Stimulated activated CD8-positive, alpha-beta memory T cell treated with anti-CD3 and anti-CD28 coated beads, Interleukin-12 subunit alpha, Interleukin-12 subunit beta, amount 100 ng/mL, for 24 hours (primary cell): ENCODE results near the gene MAN2C1.
"Not testable (repeated sequence)": the region's sequence is repeated elsewhere in the genome, so short reads cannot be mapped to it uniquely, and the experiment has no call there.

Source experiments
- DNase-seq: peaks from one replicate; pipeline ENCODE4 v3.0.0-alpha.2; 2020; ENCODE audit errors: extremely low read depth

Gene MAN2C1

DNA sequence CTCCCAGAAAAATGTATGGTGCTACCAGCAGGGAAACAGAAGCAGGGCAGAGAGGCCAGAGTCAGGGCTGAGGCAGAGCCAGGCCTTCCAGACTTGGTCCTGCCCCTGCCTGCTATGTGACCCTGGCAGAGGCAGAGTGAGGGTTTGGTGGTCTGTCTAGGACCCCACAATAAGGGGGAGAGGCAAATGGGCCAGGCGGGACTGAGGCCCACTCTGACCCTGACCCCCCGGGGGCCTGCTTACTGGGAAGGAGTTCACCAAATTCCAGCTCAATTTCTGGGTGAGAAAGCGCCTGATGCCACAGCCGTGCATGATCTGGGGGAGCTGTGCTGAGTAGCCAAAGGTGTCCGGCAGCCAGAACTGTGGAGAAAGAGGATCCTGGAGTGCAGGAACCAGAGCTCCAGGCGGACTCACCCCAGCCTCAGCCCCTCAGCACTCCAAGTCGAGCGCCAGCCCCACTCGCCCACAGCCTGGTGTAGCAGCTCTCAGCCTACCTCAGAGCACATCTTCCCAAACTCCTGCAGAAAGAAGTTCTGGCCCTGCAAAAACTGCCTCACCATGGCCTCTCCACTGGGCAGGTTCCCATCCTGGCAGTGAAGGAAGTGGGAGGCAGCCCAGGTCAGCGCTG lies 6.9 kb downstream of the MAN2C1 start:
- no peak for DNase-seq

- DNase-seq, result no peak
These were observed 7.6 kb downstream of the MAN2C1 start for GRCh38 chr15:75360856-75361255.

DNA sequence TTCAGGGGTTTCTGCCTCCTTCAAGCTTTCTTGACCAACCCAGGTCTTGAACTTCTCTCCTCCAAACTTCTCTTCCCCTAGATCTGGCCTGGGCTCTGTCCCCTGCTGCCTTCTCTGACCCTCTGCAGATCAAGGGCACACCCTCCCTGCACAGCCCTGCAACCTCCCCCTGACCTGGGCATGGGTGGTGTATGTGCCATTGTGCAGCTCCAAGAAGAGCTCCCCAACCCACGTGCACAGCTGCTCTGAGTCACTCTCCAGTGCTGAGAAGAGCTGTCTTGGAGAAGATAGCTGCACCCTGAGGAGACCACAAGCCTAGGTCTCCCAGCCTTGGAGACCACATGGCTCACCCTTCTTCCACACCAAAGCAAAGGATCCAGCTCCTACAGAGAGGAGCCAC lies 8.0 kb downstream of the MAN2C1 start:
- no peak for DNase-seq

- DNase-seq, result no peak
These were observed 8.7 kb downstream of the MAN2C1 start for GRCh38 chr15:75359537-75360250.

DNA sequence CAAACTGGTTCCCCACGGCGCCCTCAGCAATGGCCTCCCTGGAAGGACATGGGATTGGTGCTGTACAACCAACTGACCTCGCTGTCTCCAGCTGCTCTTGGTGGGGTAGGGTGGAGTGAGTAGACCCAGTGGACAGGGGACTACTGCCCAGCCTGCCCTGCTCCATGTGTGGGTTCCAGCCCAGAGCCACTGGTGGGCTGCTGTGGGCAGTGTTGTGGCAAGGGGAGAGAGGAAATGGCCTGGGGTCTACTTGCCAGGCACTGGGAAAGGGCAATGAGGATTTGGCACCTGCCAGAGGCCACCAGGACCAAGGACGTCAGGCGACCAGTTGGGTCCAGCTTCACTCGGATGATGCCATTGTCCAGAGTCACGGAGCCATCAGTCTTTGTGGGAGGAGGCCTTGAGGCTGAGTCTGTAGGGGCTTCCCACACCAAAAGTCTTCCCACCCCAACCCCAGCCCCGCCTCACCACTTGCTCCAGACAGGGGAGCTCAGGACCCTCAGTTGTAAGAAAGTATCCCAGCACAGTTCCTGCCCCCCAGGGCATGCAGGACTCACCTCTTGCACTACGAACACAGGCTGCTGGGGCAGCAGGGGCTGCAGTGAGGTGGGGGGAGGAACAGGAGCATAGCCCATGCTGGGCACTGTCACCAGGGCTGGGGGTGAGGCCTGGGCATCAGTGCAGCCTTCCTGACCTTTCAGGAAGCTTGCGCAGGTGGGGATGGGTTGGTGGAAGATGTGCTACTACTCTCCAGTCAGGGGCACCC lies 9.5 kb downstream of the MAN2C1 start:
- no peak for DNase-seq

- DNase-seq, result no peak
These were observed 10.3 kb downstream of the MAN2C1 start for GRCh38 chr15:75357976-75358673.

GRCh38 chr15:75356517-75356916 lies 11.9 kb downstream of the MAN2C1 start:
- no peak for DNase-seq

DNA sequence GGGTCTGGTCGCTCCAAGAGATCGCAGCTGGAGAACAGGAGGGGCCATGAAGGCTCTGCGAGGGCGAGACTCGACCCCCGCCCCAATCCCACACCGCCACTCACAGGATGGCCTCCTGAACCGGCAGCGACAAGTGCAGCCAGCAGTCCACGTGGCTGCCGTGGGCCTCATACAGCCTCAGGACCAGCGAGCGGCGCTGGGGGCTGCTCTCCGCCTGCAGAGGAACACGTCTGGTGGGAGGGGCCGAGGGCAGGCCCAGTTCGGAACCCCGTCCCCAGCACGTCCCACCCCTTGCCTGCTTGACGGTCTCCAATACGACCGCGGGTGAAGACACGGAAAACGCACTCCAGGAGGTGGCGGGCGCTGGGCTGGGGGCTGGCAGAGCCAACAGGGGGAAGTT lies 12.4 kb downstream of the MAN2C1 start:
- DNase-seq, result no peak

DNA sequence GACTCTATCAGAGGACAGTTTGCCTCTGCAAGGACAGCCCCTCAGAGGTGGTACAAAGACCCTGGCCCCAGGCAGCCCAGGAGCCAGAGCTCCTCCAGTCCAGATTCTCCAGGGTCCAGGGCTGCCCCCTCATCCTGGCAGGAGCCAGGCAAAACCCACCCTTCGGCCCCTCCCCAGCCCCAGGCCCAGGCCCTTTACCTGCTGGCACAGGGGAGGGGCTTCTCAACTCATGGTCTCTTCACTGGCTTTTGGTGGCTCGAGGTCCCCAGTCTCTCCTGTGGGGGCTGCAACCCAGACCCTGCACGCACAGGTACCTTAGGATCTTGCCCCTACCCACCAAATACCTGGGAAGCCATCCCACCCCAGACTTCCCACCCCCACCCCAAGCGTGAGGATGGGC lies 13.0 kb downstream of the MAN2C1 start:
- DNase-seq, result no peak

- DNase-seq, result no peak
These were observed 14.0 kb downstream of the MAN2C1 start for GRCh38 chr15:75354454-75354853.

DNA sequence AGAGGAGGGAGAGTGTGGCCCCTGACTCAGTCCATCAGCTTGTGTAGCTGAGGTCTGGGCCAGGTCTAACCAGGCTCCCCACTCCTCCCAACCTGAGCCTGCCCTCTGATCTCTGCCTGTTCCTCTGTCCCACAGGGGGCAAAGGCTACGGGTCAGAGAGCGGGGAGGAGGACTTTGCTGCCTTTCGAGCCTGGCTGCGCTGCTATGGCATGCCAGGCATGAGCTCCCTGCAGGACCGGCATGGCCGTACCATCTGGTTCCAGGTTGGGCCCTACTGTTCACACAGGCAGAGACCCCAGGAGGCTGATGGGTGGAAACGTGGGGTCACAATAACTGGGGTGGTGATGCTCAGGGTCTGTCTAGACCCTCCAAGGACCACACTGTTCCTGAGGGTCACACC lies 14.8 kb downstream of the MAN2C1 start:
- no peak for DNase-seq

- no peak for DNase-seq
These were observed 16.0 kb downstream of the MAN2C1 start for GRCh38 chr15:75352186-75353080.

GRCh38 chr15:75350601-75351361 lies 17.6 kb downstream of the MAN2C1 start:
- no peak for DNase-seq

- no peak for DNase-seq
These were observed 18.4 kb downstream of the MAN2C1 start for GRCh38 chr15:75349851-75350588.

DNA sequence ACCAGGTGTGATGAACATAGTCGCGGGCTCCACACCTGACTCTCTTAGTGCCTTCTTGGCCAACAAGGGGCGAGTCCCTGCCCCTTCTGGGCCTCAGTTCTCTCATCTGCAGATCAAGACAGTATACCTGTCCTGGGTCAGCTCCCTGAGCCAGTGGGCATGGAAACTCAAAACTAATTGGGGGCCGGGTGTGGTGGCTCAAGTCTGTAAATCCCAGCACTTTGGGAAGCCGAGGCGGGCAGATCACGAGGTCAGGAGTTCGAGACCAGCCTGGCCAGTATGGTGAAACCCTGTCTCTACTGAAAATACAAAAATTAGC lies 19.1 kb downstream of the MAN2C1 start:
- not testable (repeated sequence) for DNase-seq

DNA sequence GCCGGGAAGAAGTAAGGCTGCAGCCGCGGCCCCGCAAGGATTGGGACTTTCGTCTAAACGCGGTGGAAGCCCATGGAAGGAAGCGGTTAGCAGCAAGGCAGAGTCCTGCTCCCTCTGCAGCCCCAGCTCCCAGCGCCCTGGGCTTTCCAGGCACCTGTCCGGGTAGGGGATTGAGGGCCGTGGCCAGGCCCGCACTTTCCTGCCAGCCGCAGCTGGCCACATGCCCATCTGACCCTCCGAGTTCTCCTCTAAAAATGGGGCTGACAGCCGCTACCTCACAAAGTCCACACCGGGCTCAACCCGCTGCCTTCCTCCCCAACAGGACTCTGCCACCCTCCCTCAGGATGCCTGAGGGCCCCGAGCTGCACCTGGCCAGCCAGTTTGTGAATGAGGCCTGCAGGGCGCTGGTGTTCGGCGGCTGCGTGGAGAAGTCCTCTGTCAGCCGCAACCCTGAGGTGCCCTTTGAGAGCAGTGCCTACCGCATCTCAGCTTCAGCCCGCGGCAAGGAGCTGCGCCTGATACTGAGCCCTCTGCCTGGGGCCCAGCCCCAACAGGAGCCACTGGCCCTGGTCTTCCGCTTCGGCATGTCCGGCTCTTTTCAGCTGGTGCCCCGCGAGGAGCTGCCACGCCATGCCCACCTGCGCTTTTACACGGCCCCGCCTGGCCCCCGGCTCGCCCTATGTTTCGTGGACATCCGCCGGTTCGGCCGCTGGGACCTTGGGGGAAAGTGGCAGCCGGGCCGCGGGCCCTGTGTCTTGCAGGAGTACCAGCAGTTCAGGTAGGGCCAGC lies 19.7 kb downstream of the MAN2C1 start:
- DNase-seq, result no peak

DNA sequence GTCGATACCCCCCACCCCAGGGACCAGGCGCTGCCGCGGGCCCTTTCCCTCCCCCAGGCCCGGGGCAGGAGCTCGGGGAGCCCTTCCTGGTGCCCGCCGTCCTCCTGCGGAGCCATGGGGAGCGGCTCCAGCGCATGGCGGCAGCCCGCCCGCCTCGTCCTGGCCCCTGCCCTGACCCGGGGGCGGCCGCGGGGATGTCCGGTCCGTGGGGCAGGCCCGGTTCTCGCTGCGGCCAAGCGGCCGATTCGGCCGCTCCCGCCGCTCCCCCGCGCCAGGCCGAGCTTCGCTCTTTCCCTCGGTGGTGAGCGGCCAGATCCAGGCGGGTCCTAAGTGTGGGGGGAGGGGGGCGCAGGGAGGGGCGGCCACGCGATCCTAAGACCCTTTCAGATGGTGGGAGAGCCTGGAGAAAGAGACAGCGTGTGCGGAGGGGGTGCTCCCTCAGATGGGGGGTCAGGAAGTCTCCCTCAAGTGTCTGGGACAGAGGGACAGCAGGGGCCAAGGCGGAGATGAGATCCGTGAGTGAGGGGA lies 20.3 kb downstream of the MAN2C1 start:
- no peak for DNase-seq

GRCh38 chr15:75347222-75348033 lies 21.0 kb downstream of the MAN2C1 start:
- no peak for DNase-seq
